GM18511 (cell line): ENCODE measurements around the gene SIAH2.

ENCODE experiments used
- ATAC-seq: cut with Tn5 transposase; IDR thresholded peaks from one replicate; pipeline ENCODE4 v1.9.1; 2021; ENCODE audit warnings: mild to moderate bottlenecking, moderate library complexity; ENCODE audit not compliant: unreplicated experiment

SIAH2 gene

DNA sequence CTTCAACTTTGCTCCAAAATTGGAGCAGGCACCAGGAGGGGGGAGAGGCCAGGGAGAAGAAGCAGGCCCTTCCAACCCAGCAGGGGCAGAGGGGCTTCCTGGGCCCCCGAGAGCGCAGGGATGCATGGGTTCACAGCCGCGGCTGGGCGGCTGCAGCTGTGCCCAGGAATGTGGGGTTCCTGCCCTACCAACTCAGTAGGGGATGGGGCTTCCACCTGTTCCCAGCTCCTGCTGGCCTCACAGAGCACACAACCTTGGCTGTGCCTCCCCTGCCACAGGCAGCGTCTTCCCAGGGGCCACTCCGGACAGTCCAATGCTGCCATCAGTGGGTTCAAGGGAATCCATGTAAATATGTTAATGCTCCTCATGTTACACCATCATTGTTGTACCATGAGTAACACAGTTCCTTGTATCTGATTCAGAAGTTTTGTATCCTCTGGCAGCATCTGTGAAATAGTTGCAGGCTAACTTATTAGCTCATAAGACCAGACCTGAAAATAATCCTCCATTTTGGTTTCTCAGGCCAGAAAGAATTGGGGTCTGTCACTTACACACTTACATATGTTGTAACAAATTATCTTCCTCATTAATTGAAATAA is 12.1 kb upstream of the SIAH2 start:
- no peak for ATAC-seq

DNA sequence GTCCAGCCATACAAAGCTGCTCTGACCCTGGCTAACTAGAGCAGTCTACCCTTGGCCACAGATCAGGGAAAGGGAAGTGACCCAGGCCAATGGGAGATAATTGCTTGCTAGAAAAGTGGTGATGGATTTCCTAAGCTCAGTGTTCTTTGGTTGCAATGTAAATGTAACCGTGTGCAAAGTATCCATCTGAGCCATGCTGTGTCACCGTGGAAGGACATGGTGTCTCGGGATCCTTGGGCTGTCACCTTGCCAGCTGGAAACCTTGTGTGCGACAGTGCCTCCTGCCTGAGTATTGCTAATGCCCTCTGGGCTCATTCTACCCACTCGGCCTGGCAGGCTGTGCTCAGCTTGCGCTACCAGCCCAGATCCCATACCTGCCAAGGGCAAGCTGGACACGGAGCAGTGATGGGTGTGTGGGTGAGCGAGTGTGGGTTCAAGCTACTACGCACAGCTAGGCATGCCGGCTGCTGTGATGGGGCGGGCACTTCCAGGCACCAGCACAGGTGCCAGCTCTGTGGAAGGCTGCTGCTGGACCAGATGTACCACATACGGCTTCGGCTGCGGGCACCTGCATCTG is 10.7 kb upstream of the SIAH2 start:
- ATAC-seq: no peak

GRCh38 chr3:150771600-150771999 is 8.6 kb upstream of the SIAH2 start:
- no peak for ATAC-seq

- ATAC-seq: no peak
These were observed 7.7 kb upstream of the SIAH2 start for GRCh38 chr3:150770681-150771080.

- no peak for ATAC-seq
These were observed 3.8 kb upstream of the SIAH2 start for GRCh38 chr3:150766742-150767141.

DNA sequence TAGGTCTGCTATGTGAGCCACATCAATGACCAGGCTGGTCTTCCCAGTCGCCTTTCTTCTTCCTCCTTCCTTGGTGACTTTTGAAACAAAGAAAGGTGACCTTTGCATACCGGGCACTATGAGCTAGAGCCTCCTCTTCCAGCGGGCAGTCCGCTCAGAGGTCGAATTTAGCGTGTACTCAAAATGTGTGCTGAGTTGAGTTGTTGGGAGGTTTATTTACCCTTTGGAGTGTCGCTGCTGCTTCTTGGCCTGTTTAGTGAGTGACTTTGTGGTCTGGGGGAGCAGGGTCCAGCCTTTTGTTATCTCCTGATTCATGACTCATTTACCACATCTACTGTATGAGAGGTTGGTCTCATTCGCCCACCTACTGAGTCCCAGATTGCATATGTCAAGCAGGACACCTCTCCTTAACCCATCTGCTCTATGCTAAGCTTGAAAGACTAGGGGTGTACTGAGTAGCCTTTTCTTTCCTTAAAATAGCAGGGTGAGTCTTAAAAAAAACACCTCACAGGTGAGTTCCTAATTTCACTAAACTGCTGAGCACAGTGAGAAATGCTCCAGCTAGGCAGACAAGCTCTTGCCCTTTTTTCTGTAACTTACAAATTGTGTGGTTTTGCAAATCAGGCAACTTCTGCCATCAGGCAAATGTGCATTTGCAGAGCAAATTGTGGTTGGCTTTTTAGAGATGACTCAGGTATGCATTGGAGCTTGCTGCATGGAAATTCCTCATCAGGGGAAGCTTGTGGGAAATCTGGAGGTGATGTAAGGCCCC is 3.2 kb upstream of the SIAH2 start:
- peak; percentile 20 for ATAC-seq

- ATAC-seq: no peak
These were observed 2.0 kb upstream of the SIAH2 start for GRCh38 chr3:150764967-150765366.

DNA sequence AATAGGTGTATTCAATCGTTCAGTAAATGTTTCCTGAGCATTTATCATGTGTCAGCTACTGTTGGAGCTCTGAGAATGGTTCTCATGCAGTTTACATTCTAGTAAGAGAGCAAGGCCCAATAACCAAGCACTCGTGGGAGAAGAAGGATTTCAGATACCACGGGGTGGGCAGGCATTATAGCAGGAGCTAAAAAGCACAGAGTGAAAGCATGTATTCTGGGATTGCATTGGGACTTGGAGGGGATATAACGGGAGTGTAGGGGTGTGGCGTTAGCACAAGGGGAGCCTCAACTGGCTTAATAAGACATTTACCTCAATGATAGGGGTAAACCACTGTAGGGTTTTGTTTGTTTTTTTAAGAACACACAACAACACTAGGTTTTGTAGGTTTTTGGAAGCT is 1.6 kb upstream of the SIAH2 start:
- ATAC-seq: no peak

- peak; percentile 25 for ATAC-seq
These were observed 993 bp upstream of the SIAH2 start for GRCh38 chr3:150763841-150764483.

GRCh38 chr3:150762662-150763121 is 277 bp downstream of the SIAH2 start:
- peak; percentile 5 for ATAC-seq

GRCh38 chr3:150761831-150762661 is 923 bp downstream of the SIAH2 start:
- no peak for ATAC-seq

DNA sequence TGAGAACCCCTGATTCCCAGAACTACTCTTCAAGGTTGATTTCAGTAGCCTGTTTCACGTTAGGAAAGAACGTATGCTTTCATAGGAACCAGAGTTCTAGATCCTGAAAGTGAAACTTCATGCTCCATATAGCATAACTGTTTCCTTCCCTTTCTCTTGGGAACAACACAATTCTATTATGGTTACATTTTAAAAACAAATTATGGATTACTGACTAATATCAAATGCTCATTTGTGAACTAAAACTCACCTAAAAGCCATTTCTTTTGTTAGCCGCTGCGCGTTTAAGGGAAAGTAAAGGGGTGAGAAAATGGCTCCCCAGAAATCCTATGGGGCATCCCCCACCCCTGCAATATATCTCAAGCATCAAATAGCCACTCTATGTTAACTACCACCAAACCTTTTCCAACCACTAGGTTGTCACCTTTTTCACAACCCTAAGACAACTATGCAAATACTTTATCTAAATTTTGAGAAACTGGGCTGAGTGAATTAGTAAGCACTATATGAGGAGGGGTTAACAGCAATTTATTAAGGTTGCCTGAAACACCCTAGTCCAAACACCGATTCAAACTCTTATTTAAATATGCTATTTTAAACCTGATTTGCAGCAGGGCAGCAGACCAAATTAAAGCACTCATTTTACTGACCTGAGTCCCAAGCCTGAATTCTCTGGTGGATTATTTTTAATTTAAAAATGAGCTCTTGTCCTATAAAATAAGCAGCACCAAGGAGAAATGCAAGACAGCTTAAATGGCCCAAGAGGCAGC is 2.4 kb downstream of the SIAH2 start:
- peak; percentile 32 for ATAC-seq

GRCh38 chr3:150759947-150760346 is 3.0 kb downstream of the SIAH2 start:
- no peak for ATAC-seq

DNA sequence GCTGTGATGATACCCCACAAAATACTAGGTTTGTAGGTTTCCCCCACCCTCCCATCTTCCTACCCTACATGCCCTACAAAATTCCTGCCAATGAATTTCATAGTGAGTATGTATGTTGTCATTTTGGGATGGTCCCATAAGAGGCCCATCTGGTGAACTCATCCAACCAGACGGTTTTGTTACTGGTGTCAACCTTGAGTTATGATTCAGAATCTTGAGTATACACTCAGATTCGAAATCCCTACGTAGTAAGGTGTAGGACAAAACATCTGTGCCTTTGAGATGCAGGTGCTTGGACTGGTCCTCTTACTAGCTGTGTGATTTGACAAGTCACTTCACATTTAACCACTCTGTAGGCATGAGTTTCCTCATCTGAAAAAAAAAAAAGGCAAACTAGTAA is 3.6 kb downstream of the SIAH2 start:
- ATAC-seq: no peak

GRCh38 chr3:150757768-150758167 is 5.2 kb downstream of the SIAH2 start:
- ATAC-seq: no peak

- ATAC-seq: no peak
These were observed 5.6 kb downstream of the SIAH2 start for GRCh38 chr3:150757364-150757763.

DNA sequence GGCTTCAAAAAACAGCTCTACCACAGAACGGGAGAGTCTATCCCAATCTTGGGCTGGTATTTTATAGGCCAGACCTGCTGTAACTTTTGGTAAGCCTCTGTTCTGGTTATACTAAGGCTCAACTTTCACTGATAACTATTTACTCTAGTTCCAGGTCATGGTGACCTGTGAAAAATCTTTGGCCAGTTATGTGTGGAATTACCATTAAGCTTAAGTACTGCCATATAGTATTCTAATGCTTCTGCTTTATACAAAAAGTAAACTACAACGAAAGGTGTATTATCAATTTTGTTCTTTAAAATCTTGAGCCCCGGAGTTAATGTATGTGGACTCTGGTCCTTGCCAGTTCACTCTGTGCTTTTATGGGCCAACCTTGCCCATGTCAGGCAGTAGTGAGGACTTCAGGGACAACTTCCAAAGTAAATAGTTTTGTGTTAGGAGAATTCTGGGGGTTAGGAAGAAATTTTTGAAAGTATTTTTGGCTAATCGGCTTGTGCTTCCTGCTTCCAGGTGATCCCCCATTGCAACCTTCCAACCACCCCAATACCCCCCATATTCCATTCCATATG is 6.4 kb downstream of the SIAH2 start:
- ATAC-seq: no peak

DNA sequence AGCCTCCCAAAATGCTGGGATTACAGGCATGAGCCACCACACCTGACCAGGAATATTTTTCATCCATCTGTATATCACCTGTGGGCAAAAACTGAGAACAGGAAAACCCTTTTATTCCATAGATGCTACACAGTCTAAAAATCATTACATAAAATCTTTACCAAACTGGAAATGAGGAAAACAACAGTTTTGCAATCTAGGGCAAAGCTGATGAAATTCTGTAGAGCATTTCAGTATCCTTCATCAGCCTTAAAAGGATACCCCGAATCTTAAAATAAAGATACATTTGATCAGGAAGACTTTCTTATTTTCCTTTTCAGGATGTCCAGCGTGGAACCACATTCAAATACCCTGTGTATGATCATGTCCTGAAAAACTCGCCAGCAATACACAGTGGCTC is 7.1 kb downstream of the SIAH2 start:
- no peak for ATAC-seq

GRCh38 chr3:150754896-150755295 is 8.1 kb downstream of the SIAH2 start:
- no peak for ATAC-seq

DNA sequence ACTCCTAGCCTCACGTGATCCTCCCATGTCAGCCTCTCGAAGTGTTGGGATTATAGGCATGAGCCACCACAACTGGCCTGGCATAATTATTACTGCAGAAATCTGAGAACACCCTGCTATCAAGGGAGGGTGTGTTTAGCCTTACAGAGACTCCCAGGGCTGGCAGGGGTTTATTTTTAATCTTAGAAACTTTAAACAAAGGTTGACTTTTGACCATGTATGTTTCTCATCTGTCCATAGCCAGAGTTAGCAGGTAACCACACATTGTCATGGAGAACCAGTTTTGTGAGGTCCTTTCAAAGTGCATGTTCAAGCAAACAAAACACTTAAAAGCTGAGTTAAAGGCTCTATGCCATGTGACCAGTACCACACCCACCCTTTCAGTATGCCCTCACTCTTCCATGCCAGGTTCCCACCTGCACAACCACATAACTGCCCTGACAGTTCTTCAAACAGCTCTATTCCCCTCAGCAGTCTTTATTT is 11.1 kb downstream of the SIAH2 start:
- ATAC-seq: no peak
